SH-SY5Y (cell line): ENCODE results near the gene CRTC2.

Experiments
- GATA2 ChIP-seq: IDR thresholded peaks from 2 replicates; pipeline ENCODE4 v1.6.1; 2011; ENCODE audit warnings: mild to moderate bottlenecking, low read depth, low read length
- GATA3 ChIP-seq: IDR thresholded peaks from 2 replicates; pipeline ENCODE4 v1.6.1; 2011; ENCODE audit warnings: low read depth, mild to moderate bottlenecking, low read length, moderate library complexity

DNA sequence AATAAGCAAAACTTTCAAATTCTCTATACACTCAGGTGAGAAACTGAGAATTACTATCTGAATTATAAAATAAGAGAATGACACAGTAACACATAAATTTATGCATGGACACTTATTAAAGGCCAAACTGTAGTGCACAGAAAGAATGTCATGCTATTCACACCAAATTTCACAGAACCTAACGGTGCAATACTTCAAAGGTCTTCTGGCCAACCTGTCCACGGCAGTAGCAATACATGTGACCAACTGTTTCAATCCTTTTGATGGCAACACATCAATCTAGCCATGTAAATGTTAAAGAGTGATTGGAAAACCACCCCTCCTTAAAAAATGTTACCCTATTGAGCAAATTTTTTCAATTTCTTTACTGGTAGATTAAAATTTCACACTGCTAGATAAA lies 46.1 kb downstream of the CRTC2 start:
- TF ChIP-seq GATA2: no peak
- TF ChIP-seq GATA3: no peak
